Astrocyte of the spinal cord (primary cell): ENCODE data around the gene FMO1.

ENCODE experiments used
- DNase-seq: peaks from one replicate; pipeline ENCODE4 v3.0.0; 2011; ENCODE audit warnings: low read depth, low spot score
- H3K4me3 ChIP-seq: 2 replicates; pipeline ENCODE4 v1.5.1; 2011; ENCODE audit warnings: low read depth, mild to moderate bottlenecking, low read length, moderate library complexity
- in situ Hi-C: cut with HindIII; loops from 2 replicates; pipeline ENCODE4 v1.10.0; 2017; ENCODE audit warnings: low sequenced_read_pairs
- TF ChIP-seq, protein P1 (sequence below): IDR thresholded peaks from 2 replicates; pipeline ENCODE4 v1.5.1; 2012; ENCODE audit warnings: low read depth, mild to moderate bottlenecking, low read length, inconsistent platforms

Gene FMO1, protein sequence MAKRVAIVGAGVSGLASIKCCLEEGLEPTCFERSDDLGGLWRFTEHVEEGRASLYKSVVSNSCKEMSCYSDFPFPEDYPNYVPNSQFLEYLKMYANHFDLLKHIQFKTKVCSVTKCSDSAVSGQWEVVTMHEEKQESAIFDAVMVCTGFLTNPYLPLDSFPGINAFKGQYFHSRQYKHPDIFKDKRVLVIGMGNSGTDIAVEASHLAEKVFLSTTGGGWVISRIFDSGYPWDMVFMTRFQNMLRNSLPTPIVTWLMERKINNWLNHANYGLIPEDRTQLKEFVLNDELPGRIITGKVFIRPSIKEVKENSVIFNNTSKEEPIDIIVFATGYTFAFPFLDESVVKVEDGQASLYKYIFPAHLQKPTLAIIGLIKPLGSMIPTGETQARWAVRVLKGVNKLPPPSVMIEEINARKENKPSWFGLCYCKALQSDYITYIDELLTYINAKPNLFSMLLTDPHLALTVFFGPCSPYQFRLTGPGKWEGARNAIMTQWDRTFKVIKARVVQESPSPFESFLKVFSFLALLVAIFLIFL

DNA sequence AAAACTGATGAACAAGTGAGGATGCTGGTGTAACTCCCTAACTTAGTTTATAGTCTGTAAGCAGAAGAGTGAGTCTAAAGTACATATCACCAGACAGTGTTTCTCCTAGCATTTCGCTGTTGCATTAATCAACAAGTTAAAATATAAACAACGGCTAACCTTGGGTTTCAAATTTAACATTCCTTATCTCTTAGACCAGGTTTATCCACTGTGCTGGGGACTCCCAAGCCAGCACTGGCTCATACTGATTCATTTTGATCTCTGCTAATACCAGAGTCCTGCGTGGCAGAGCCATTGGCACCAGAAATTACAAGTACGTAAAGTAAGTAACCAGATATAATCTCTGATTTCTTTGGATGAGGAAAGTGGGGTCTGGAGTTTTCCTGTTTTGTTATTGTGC lies at the start of gene FMO1:
Gene FMO1, plus strand, starts transcription at position 193 of the 400 bp plus-strand sequence. CDS start 9,594 bp downstream, outside the sequence.
- H3K4me3 ChIP-seq: no peak within 1 kb of the TSS
- in situ Hi-C loops: no loop called here

DNA sequence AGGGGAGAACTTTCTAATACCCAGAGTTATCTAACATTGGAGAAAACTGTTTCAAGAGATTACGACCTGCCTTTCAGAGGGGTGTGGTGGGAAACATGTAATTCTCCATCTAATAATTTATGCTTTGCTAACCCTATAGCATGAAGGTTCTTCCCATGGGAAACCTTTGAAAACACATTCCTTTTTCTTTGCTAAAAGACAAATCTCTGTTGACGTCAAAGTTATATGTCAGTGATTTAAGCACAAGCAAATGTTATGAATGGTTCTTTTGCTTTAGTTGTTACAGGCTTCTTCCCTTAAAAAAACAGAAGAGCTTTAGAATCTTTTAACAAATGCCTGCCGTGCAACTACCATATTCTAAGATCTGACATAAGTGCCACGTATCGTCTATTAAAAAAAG lies 44.0 kb upstream of the FMO1 start:
- DNase-seq: no peak
- in situ Hi-C loops: no loop called here
- no peak overlapping the region for H3K4me3 ChIP-seq
- TF ChIP-seq, protein P1, sequence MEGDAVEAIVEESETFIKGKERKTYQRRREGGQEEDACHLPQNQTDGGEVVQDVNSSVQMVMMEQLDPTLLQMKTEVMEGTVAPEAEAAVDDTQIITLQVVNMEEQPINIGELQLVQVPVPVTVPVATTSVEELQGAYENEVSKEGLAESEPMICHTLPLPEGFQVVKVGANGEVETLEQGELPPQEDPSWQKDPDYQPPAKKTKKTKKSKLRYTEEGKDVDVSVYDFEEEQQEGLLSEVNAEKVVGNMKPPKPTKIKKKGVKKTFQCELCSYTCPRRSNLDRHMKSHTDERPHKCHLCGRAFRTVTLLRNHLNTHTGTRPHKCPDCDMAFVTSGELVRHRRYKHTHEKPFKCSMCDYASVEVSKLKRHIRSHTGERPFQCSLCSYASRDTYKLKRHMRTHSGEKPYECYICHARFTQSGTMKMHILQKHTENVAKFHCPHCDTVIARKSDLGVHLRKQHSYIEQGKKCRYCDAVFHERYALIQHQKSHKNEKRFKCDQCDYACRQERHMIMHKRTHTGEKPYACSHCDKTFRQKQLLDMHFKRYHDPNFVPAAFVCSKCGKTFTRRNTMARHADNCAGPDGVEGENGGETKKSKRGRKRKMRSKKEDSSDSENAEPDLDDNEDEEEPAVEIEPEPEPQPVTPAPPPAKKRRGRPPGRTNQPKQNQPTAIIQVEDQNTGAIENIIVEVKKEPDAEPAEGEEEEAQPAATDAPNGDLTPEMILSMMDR: no peak

More for the DNA sequence above, at the start of gene FMO1:
- TF ChIP-seq, protein P1: no peak
- DNase-seq: no peak

DNA sequence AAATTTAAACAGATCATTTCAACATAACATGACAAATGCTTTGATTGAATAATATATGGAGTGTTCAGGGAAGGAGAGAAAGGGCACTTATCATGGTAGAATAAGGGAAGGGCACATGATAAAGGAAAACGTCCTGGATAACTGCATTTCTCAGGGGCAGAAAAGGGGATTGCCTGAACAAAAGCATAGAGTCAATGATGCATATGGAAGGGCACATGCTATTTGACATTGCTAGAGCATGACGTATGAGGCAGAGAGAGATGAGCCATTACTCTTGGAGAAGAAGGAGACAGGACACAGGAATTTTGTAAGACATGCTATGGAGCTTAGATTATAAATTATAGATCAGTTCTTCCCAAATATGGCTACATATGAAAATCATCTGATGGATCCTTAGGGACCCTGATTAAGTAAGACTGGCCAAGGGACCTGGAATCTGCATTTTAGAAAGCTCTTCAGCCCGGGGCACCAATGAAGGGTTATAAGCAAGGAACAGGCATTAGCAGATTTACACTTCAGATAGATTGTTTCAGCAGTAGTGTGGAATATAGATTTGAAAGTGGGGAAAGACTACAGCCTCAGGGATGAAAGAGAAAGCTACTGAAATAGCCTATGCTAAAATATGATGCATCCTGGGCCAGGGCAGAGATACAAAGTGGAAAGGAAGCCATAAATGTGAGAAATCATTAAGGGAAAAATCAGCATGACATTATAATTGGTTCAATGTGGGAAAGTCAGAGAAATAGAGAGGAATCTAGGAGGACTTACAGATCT lies 41.9 kb upstream of the FMO1 start:
- TF ChIP-seq, protein P1: no peak
- DNase-seq: no peak
- in situ Hi-C loops: no loop called here
- no peak overlapping the region for H3K4me3 ChIP-seq

DNA sequence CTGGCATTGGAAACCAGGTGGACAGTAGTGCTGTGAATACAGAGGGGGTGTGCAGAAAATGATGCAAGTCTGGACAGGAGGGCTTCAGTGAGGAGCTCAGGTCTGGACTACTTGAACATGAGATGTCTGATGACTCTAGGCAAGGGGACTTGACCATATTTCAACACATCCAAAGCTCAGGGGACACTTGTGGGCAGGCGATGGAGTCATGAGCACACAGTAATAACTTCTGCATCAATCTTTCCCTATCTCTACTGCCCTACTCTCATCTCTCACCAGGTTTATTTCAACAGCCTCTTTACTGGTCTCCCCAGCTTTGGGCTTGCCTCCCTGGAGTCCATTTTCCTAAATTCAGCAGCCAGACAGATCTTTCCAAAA lies 41.3 kb upstream of the FMO1 start:
- no peak overlapping the region for H3K4me3 ChIP-seq
- no peak for DNase-seq
- in situ Hi-C loops: no loop called here
- TF ChIP-seq, protein P1: no peak

DNA sequence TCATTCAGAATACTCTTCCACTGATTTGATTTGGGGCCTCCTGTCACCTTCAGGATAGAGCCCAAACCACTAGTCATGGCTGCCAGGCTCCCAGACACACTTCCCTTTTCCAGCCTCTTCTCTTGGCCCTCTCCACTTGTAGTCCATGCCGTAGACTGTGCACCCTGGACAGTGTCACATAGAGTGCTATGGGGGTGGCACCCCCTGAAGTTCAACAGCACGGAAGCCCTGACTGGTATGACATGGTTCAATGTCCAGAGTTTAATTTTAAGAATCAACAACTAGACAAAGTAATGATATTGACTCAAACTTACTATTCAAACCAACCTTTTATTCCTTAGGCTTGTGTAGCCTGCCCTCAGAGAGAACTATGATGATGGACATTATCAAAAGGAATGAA lies 40.9 kb upstream of the FMO1 start:
- no peak overlapping the region for H3K4me3 ChIP-seq
- TF ChIP-seq, protein P1: no peak
- in situ Hi-C loops: no loop called here
- no peak for DNase-seq

DNA sequence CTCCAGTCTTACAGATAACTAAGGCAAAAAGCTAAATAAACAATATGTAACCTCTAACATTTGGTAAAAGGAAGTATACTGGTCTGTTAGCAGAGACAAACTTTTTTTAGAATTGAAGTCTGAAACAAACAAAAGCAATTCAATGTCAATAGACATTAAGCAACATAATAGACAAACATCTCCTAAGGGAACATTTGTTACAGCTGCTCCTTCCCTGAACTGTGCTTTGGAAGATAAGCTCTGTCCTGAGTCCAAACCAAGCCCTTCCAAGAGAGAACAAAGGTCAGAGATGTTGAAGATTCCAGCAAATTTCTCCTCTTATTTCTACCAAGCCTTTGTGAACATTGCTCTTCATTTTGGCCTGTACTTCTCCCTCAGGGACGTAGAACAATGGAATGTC lies 37.9 kb upstream of the FMO1 start:
- TF ChIP-seq, protein P1: no peak
- in situ Hi-C loops: no loop called here
- DNase-seq: no peak
- H3K4me3 ChIP-seq: no peak overlapping the region
